ENCODE results near the gene UBR2. TPM values are rescaled to one million over a fixed set of nuclear protein-coding genes. Genes with fewer than 3 reads are reported as not detected.
A peak's percentile ranks its signal among the peaks of the same experiment; 100 is the strongest.

Gene UBR2
- total and polyA plus RNA-seq, 2 of the 13 experiments (the other 11 are each of a cell fraction or from before 2014, with no cell fraction given), result 17.6 to 29.3 TPM

DNA sequence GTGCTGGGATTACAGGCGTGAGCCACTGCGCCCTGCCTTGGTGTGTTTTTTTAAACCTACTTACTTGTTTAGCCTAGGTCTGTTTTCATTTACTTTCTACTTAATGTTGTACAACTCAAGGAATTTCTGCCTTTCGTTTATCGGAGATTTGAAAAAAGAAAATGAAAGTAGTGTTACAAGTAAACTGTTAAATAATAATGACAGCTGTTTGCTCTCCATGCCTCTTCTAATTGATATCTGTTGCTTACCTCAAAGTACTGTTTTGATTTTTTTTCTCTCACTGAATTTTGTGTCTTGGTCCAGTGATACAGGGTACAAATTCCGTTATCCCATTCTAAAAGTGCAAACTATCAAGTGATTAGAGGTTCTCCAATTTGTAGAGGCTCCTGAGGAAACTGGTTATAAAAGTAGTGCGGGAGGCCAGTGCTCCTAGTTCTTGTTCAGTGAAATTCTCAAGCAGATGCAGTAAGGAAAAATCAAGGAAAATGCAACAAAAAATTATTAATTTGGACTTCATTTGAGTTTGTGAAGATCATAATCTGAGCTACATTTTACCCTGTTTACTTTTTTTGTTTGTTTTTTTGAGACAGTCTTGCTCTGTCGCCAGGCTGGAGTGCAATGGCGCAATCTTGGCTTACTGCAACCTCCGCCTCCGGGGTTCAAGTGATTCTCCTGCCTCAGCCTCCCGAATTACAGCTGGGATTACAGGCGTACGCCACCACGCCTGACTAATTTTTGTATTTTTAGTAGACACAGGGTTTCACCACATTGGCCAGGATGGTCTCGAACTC is 2.2 kb downstream of the UBR2 start (continued):
- TF ChIP-seq, protein P1, sequence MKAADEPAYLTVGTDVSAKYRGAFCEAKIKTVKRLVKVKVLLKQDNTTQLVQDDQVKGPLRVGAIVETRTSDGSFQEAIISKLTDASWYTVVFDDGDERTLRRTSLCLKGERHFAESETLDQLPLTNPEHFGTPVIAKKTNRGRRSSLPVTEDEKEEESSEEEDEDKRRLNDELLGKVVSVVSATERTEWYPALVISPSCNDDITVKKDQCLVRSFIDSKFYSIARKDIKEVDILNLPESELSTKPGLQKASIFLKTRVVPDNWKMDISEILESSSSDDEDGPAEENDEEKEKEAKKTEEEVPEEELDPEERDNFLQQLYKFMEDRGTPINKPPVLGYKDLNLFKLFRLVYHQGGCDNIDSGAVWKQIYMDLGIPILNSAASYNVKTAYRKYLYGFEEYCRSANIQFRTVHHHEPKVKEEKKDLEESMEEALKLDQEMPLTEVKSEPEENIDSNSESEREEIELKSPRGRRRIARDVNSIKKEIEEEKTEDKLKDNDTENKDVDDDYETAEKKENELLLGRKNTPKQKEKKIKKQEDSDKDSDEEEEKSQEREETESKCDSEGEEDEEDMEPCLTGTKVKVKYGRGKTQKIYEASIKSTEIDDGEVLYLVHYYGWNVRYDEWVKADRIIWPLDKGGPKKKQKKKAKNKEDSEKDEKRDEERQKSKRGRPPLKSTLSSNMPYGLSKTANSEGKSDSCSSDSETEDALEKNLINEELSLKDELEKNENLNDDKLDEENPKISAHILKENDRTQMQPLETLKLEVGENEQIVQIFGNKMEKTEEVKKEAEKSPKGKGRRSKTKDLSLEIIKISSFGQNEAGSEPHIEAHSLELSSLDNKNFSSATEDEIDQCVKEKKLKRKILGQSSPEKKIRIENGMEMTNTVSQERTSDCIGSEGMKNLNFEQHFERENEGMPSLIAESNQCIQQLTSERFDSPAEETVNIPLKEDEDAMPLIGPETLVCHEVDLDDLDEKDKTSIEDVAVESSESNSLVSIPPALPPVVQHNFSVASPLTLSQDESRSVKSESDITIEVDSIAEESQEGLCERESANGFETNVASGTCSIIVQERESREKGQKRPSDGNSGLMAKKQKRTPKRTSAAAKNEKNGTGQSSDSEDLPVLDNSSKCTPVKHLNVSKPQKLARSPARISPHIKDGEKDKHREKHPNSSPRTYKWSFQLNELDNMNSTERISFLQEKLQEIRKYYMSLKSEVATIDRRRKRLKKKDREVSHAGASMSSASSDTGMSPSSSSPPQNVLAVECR (CRISPR knock-in tag; IDR thresholded peaks at IDR 0.05; ENCODE audit: borderline replicate concordance), result 0 out of 2 replicates have a peak, but pooled peaks have one; percentile 2
- TF ChIP-seq U2AF1 (optimal IDR thresholded peaks at IDR 0.05; ENCODE audit: low read depth, low read length), result no peak
- TF ChIP-seq, protein P2, sequence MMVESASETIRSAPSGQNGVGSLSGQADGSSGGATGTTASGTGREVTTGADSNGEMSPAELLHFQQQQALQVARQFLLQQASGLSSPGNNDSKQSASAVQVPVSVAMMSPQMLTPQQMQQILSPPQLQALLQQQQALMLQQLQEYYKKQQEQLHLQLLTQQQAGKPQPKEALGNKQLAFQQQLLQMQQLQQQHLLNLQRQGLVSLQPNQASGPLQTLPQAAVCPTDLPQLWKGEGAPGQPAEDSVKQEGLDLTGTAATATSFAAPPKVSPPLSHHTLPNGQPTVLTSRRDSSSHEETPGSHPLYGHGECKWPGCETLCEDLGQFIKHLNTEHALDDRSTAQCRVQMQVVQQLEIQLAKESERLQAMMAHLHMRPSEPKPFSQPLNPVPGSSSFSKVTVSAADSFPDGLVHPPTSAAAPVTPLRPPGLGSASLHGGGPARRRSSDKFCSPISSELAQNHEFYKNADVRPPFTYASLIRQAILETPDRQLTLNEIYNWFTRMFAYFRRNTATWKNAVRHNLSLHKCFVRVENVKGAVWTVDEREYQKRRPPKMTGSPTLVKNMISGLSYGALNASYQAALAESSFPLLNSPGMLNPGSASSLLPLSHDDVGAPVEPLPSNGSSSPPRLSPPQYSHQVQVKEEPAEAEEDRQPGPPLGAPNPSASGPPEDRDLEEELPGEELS (CRISPR knock-in tag; IDR thresholded peaks at IDR 0.05), result 0 out of 2 replicates have a peak, but pooled peaks have one; percentile 14
- TF ChIP-seq MAFK (conservative IDR thresholded peaks at IDR 0.05 in 1 of 2, IDR thresholded peaks at IDR 0.05 in 1 of 2; ENCODE audit: low read length in 2 of 2), result no peak
- no peak for TF ChIP-seq NR2C2 (CRISPR knock-in tag; IDR thresholded peaks at IDR 0.05; ENCODE audit: borderline replicate concordance)
- TF ChIP-seq ZFP41 (CRISPR knock-in tag; IDR thresholded peaks at IDR 0.05; ENCODE audit: borderline replicate concordance), result no peak
- TF ChIP-seq BCL6 (CRISPR knock-in tag; IDR thresholded peaks at IDR 0.05), result 0 out of 2 replicates have a peak, but pooled peaks have one; percentile 12
- TF ChIP-seq ZMYM3 (CRISPR knock-in tag; IDR thresholded peaks at IDR 0.05), result peak; percentile 88
- TF ChIP-seq, protein P3, sequence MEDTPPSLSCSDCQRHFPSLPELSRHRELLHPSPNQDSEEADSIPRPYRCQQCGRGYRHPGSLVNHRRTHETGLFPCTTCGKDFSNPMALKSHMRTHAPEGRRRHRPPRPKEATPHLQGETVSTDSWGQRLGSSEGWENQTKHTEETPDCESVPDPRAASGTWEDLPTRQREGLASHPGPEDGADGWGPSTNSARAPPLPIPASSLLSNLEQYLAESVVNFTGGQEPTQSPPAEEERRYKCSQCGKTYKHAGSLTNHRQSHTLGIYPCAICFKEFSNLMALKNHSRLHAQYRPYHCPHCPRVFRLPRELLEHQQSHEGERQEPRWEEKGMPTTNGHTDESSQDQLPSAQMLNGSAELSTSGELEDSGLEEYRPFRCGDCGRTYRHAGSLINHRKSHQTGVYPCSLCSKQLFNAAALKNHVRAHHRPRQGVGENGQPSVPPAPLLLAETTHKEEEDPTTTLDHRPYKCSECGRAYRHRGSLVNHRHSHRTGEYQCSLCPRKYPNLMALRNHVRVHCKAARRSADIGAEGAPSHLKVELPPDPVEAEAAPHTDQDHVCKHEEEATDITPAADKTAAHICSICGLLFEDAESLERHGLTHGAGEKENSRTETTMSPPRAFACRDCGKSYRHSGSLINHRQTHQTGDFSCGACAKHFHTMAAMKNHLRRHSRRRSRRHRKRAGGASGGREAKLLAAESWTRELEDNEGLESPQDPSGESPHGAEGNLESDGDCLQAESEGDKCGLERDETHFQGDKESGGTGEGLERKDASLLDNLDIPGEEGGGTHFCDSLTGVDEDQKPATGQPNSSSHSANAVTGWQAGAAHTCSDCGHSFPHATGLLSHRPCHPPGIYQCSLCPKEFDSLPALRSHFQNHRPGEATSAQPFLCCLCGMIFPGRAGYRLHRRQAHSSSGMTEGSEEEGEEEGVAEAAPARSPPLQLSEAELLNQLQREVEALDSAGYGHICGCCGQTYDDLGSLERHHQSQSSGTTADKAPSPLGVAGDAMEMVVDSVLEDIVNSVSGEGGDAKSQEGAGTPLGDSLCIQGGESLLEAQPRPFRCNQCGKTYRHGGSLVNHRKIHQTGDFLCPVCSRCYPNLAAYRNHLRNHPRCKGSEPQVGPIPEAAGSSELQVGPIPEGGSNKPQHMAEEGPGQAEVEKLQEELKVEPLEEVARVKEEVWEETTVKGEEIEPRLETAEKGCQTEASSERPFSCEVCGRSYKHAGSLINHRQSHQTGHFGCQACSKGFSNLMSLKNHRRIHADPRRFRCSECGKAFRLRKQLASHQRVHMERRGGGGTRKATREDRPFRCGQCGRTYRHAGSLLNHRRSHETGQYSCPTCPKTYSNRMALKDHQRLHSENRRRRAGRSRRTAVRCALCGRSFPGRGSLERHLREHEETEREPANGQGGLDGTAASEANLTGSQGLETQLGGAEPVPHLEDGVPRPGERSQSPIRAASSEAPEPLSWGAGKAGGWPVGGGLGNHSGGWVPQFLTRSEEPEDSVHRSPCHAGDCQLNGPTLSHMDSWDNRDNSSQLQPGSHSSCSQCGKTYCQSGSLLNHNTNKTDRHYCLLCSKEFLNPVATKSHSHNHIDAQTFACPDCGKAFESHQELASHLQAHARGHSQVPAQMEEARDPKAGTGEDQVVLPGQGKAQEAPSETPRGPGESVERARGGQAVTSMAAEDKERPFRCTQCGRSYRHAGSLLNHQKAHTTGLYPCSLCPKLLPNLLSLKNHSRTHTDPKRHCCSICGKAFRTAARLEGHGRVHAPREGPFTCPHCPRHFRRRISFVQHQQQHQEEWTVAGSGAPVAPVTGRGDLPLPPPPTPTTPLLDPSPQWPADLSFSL (CRISPR knock-in tag; IDR thresholded peaks at IDR 0.05), result no peak
- TF ChIP-seq, protein P4, sequence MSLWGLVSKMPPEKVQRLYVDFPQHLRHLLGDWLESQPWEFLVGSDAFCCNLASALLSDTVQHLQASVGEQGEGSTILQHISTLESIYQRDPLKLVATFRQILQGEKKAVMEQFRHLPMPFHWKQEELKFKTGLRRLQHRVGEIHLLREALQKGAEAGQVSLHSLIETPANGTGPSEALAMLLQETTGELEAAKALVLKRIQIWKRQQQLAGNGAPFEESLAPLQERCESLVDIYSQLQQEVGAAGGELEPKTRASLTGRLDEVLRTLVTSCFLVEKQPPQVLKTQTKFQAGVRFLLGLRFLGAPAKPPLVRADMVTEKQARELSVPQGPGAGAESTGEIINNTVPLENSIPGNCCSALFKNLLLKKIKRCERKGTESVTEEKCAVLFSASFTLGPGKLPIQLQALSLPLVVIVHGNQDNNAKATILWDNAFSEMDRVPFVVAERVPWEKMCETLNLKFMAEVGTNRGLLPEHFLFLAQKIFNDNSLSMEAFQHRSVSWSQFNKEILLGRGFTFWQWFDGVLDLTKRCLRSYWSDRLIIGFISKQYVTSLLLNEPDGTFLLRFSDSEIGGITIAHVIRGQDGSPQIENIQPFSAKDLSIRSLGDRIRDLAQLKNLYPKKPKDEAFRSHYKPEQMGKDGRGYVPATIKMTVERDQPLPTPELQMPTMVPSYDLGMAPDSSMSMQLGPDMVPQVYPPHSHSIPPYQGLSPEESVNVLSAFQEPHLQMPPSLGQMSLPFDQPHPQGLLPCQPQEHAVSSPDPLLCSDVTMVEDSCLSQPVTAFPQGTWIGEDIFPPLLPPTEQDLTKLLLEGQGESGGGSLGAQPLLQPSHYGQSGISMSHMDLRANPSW (CRISPR knock-in tag; IDR thresholded peaks at IDR 0.05; ENCODE audit: borderline replicate concordance), result no peak
